Gastrocnemius medialis (tissue), 4 donors: ENCODE data around the gene COX8A. TPM values are rescaled to one million over a fixed set of nuclear protein-coding genes. Genes with fewer than 3 reads are reported as not detected.

ENCODE experiments used
- ATAC-seq, 2 donors: fragments of 150-250 bp; one replicate each; pipeline ENCODE4 v1.9.1; 2016
- DNase-seq, 2 donors: peaks; one replicate each; pipeline ENCODE4 v3.0.0-alpha.2; 2019
- H3K27ac ChIP-seq, 4 donors: fragments of 200-600 bp; sonication (generic); 1 replicate in 1 of 4; 2 replicates in 3 of 4; pipeline ENCODE4 v1.5.1; 2016 to 2018; ENCODE audit warnings: mild to moderate bottlenecking in 2 of 4, moderate library complexity in 1 of 4
- H3K27me3 ChIP-seq, 3 donors: fragments of 200-600 bp; sonication (generic) in 2 of 3; 1 replicate in 1 of 3; 2 replicates in 2 of 3; pipeline versions ENCODE4 v1.5.1 to v1.6.0; 2016 to 2019; ENCODE audit warnings: mild to moderate bottlenecking in 1 of 3, moderate library complexity in 1 of 3
- H3K36me3 ChIP-seq, 2 donors: fragments of 200-600 bp; sonication (generic) in 1 of 2; one replicate each; pipeline ENCODE4 v1.5.1; 2017 to 2018
- H3K4me1 ChIP-seq, 2 donors: fragments of 200-600 bp; sonication (generic) in 1 of 2; one replicate each; pipeline ENCODE4 v1.5.1; 2016 to 2017; ENCODE audit warnings: mild to moderate bottlenecking in 2 of 2
- H3K4me3 ChIP-seq, 4 donors: fragments of 200-600 bp; sonication (generic) in 3 of 4; 1 replicate in 1 of 4; 2 replicates in 3 of 4; pipeline ENCODE4 v1.5.1; 2016 to 2019; ENCODE audit warnings: mild to moderate bottlenecking in 2 of 4
- H3K9me3 ChIP-seq, 3 donors: fragments of 200-600 bp; sonication (generic) in 2 of 3; 1 replicate in 1 of 3; 2 replicates in 2 of 3; pipeline ENCODE4 v1.5.1; 2016 to 2019
- POLR2A ChIP-seq, 2 donors: fragments of 450-650 bp; IDR thresholded peaks; one replicate each; pipeline ENCODE4 v1.6.1; 2017; ENCODE audit warnings: antibody characterized with exemption in 2 of 2, mild to moderate bottlenecking in 2 of 2, moderate library complexity in 2 of 2
- in situ Hi-C, 4 donors: fragments of 200-750 bp; cut with MboI; loops; one replicate each; pipeline versions ENCODE4 v1.15.0 to v1.8.0; 2017; ENCODE audit warnings: low sequenced_read_pairs in 4 of 4
- intact Hi-C: fragments of 100-400 bp; cut with DNase I; formaldehyde crosslinking; loops from one replicate; pipeline ENCODE4 v1.15.1; 2023; ENCODE audit warnings: low total_unique reads
- total RNA-seq, 4 donors: library from RNA; depleted of rRNA; stranded (reverse); fragments of >200 nt; gene quantifications; one replicate each; pipeline versions ENCODE4 v1.1.0 to v1.2.3, GENCODE V29; 2016
- TF ChIP-seq, protein P1 (sequence below), 5 experiments: fragments of 450-650 bp in 3 of 5; fragments of 200-600 bp in 2 of 5; sonication (generic) in 2 of 5; IDR thresholded peaks in 4 of 5; conservative IDR thresholded peaks in 1 of 5; 1 replicate in 4 of 5; 2 replicates in 1 of 5; pipeline ENCODE4 v1.5.1; 2016 to 2019; ENCODE audit warnings: antibody characterized with exemption in 5 of 5, mild to moderate bottlenecking in 3 of 5, moderate library complexity in 3 of 5

Gene COX8A
- total RNA-seq, 4 donors from 2014 or later: 812 to 1,326 (median 983) TPM

DNA sequence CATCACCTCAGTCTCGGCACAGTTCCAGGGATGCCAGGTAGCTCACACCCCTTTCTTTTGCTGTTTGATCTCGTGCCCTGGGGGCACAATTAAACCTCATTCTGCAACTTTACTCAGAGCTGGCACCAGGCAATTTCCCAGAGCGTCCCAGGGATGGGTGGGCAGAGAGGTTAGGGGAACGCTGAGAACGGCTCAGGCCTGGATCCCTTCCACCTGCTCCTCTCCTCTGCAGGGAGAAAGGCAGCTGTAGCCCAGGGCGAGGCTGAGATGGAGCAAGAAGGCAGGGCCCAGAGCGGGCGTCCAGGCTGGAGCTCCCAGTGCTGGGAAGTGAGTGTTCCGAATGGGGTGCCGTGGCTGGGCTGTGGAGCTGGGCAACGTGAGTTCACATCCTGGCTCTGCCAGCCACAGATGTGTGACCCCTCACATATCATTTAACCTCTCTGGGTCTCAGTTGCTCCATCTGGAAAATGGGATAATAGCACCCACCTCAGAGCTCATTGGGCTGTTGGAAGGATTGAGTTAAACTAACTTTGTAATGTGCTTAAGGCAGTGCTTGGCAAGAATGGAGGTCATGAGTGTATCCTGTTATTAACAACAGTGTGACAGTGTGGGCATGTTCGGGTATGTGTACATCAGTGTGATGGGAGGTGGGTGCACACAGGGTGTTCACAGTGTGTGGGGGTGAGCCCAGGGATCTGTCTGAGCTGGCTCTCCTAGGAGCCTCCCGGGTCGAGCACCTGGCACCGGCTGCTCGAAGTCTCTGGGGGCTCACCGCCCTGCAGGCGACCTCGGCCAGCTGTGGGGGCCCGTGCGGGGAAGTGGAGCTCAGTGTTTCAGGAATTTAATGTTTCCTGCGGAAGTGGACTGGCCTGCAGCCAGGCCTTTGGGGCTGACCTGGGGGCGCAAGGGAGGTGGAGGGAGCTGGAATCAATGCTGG lies 27.3 kb downstream of the COX8A start:
- no peaks in the 10 kb centered on the region for H3K9me3 ChIP-seq
- no peak for TF ChIP-seq POLR2A (IDR thresholded peaks at IDR 0.05)
- TF ChIP-seq, protein P1, sequence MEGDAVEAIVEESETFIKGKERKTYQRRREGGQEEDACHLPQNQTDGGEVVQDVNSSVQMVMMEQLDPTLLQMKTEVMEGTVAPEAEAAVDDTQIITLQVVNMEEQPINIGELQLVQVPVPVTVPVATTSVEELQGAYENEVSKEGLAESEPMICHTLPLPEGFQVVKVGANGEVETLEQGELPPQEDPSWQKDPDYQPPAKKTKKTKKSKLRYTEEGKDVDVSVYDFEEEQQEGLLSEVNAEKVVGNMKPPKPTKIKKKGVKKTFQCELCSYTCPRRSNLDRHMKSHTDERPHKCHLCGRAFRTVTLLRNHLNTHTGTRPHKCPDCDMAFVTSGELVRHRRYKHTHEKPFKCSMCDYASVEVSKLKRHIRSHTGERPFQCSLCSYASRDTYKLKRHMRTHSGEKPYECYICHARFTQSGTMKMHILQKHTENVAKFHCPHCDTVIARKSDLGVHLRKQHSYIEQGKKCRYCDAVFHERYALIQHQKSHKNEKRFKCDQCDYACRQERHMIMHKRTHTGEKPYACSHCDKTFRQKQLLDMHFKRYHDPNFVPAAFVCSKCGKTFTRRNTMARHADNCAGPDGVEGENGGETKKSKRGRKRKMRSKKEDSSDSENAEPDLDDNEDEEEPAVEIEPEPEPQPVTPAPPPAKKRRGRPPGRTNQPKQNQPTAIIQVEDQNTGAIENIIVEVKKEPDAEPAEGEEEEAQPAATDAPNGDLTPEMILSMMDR (IDR thresholded peaks at IDR 0.05 in 4 of 5, conservative IDR thresholded peaks at IDR 0.05 in 1 of 5): no peak
- H3K36me3 ChIP-seq: peaks cover 0 to 16% of the 10 kb centered on the region in 2 donors
- in situ Hi-C loops: loop anchor here in 2 of 4 donors (5.0 kb wide), 1 partner anchor 146 kb away; no protein-coding TSS in a partner anchor
- H3K27me3 ChIP-seq: no peaks in the 10 kb centered on the region
- no peak for ATAC-seq
- DNase-seq: no peak
- H3K27ac ChIP-seq: no peak overlapping the region
- H3K4me1 ChIP-seq: peaks cover 18 to 23% of the 10 kb centered on the region in 2 donors
- no peak overlapping the region for H3K4me3 ChIP-seq
- intact Hi-C loops: no loop called here

DNA sequence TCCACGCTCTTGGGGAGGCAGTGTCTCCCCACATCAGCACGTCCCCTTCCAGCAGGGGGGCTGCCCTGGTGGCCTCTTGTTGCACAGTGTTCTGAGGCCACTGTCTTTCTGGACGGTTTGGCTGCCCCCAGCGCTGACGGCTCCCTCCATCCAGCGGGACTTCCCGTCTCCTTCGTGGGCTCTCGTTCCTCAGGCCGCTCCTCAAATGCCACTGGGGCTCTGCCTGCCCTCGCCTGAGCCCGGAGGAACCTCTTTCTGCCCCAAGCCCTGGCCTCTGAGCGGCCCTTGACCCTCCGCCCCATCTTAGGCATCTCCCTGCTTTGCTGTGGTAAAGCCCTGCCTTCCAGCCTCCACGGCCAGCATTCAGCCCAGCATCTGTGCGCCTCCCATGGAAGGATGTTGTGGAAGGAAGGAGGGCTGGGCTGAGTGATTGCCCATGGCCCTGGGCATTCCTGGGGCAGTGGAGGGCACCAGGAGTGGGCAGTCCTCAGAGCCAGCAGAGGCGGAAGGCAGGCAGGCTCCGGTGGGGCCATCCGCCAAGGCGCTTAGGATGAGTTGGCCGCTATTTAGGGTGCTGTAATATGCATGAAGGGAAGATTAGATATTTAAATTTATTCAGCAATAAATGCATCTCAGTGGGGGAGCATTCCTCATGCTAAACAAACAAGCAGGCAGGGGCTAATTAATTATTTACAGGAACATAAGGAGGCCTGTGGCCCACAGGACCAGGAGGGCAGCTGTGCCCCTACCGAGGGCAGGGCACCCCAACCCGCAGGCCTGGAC lies 29.6 kb downstream of the COX8A start:
- no peak overlapping the region for H3K4me3 ChIP-seq
- H3K4me1 ChIP-seq: peaks cover 28 to 29% of the 10 kb centered on the region in 2 donors
- ATAC-seq (no peak), DNase-seq (no peak)
- H3K36me3 ChIP-seq: no peaks in the 10 kb centered on the region
- intact Hi-C loops (no loop called here), in situ Hi-C loops (loop anchor here in 2 of 4 donors (5.0 kb wide), 1 partner anchor 143 kb away; no protein-coding TSS in a partner anchor)
- no peak for TF ChIP-seq POLR2A (IDR thresholded peaks at IDR 0.05)
- TF ChIP-seq, protein P1 (IDR thresholded peaks at IDR 0.05 in 4 of 5, conservative IDR thresholded peaks at IDR 0.05 in 1 of 5): no peak
- H3K27ac ChIP-seq: no peak overlapping the region
- no peaks in the 10 kb centered on the region for H3K27me3 ChIP-seq
- H3K9me3 ChIP-seq: no peaks in the 10 kb centered on the region

DNA sequence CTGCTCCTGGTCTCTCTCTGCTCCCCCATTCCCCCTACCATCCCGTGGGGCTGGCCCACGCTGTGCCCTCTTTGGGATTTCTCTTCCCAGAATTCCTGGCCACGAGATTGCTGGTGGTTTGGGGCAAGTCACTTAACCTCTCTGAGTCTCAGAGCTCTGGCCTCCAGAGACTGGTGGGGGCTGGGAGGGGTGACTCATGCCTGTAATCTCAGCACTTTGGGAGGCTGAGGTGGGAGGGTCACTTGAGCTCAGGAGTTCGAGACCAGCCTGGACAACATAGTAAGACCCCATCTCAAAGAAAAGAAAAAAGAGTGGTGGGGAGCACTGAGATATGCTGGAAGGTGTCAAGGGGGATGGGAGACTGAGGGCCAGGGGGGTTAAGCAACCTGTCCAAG lies 30.2 kb downstream of the COX8A start:
- peaks cover 27 to 28% of the 10 kb centered on the region in 2 donors for H3K4me1 ChIP-seq
- in situ Hi-C loops (loop anchor here in 2 of 4 donors (5.0 kb wide), 1 partner anchor 143 kb away; no protein-coding TSS in a partner anchor), intact Hi-C loops (no loop called here)
- H3K36me3 ChIP-seq: no peaks in the 10 kb centered on the region
- no peak for TF ChIP-seq POLR2A (IDR thresholded peaks at IDR 0.05)
- TF ChIP-seq, protein P1 (IDR thresholded peaks at IDR 0.05 in 4 of 5, conservative IDR thresholded peaks at IDR 0.05 in 1 of 5): no peak
- ATAC-seq (no peak), DNase-seq (no peak)
- no peak overlapping the region for H3K27ac ChIP-seq
- no peaks in the 10 kb centered on the region for H3K27me3 ChIP-seq
- no peak overlapping the region for H3K4me3 ChIP-seq
- H3K9me3 ChIP-seq: no peaks in the 10 kb centered on the region

DNA sequence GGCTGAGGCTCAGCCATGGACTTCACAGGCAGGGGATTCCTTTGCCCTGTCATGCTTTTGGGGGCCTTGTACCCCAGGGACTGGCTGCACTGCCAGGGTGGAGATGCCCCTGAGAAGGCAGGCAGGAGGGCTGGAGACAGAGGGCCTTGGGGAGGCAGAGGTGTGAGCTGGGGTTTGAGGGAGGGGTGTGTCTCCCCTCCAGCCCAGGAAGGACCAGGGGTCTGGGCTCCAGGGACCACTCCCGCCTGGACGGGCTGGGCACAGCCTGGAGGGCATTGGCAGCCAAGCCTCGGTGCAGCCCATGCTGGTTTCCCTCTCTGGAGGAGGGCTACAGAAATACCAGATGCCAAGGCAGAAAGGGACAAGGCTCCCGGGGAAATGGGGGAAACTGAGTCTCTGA lies 31.3 kb downstream of the COX8A start:
- H3K4me1 ChIP-seq: peaks cover 20 to 22% of the 10 kb centered on the region in 2 donors
- H3K27ac ChIP-seq: no peak overlapping the region
- ATAC-seq (no peak), DNase-seq (no peak)
- no peak for TF ChIP-seq POLR2A (IDR thresholded peaks at IDR 0.05)
- TF ChIP-seq, protein P1 (IDR thresholded peaks at IDR 0.05 in 4 of 5, conservative IDR thresholded peaks at IDR 0.05 in 1 of 5): no peak
- H3K27me3 ChIP-seq: no peaks in the 10 kb centered on the region
- in situ Hi-C loops: no loop called here
- no peaks in the 10 kb centered on the region for H3K9me3 ChIP-seq
- H3K36me3 ChIP-seq: no peaks in the 10 kb centered on the region
- intact Hi-C loops: no loop called here
- no peak overlapping the region for H3K4me3 ChIP-seq
